ENCODE measurements around the gene PPRC1. TPM values are rescaled to one million over a fixed set of nuclear protein-coding genes. Genes with fewer than 3 reads are reported as not detected.

PPRC1 gene
- total and polyA plus RNA-seq, 4 donors: 19.3 to 42.1 (median 26.5) TPM

DNA sequence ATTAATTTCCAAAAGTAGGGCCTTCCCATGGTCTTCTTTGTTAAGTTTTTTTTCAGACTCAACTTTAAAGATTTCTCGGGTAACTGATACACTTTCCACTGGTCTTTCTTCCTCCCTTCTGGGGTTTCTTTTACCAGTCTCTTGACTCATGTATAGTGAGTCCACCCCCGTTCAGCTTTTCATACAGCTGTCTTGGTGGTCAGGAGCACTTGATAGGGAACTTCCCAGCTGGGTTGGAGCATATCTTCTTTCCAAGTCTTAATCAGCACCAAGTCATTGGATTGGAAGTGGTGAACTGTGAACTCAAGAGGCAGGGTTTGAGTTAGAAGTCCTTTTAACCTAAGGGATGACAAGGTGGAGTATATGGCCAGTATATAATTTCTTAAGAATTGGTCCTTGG is 64.1 kb downstream of the PPRC1 start:
- Histone ChIP-seq H3K9me3 (ENCODE audit: control insufficient read depth in 4 of 4, insufficient read depth in 3 of 4, low read length in 3 of 4) (peaks cover 0 to 2% (median 0%) of the 10 kb centered on the region in 4 donors), H3K4me3 (no peak overlapping the region), H3K4me1 (ENCODE audit: control insufficient read depth in 5 of 5, insufficient read depth in 5 of 5, low read length in 5 of 5) (no peaks in the 10 kb centered on the region), H3K36me3 (ENCODE audit: control insufficient read depth in 4 of 4, insufficient read depth in 4 of 4, low read length in 4 of 4) (no peaks in the 10 kb centered on the region), H3K9ac (ENCODE audit: insufficient read depth in 1 of 2, low read length in 2 of 2) (no peak overlapping the region), H3K27me3 (ENCODE audit: control insufficient read depth in 3 of 3, insufficient read depth in 3 of 3, low read length in 2 of 3) (no peaks in the 10 kb centered on the region), H3K27ac (ENCODE audit: low read depth in 1 of 2, low read length in 1 of 2) (no peak overlapping the region)
- DNase-seq: no peak
- WGBS, 2 donors: 67 to 73% methylated on average over 2 of the region's 2 CpGs
- TF ChIP-seq, protein P1, sequence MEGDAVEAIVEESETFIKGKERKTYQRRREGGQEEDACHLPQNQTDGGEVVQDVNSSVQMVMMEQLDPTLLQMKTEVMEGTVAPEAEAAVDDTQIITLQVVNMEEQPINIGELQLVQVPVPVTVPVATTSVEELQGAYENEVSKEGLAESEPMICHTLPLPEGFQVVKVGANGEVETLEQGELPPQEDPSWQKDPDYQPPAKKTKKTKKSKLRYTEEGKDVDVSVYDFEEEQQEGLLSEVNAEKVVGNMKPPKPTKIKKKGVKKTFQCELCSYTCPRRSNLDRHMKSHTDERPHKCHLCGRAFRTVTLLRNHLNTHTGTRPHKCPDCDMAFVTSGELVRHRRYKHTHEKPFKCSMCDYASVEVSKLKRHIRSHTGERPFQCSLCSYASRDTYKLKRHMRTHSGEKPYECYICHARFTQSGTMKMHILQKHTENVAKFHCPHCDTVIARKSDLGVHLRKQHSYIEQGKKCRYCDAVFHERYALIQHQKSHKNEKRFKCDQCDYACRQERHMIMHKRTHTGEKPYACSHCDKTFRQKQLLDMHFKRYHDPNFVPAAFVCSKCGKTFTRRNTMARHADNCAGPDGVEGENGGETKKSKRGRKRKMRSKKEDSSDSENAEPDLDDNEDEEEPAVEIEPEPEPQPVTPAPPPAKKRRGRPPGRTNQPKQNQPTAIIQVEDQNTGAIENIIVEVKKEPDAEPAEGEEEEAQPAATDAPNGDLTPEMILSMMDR (IDR thresholded peaks at IDR 0.05; ENCODE audit: control extremely low read depth, extremely low read depth): no peak
- no peak for ATAC-seq (ENCODE audit: insufficient read depth, low FRiP score)

- no peaks in the 10 kb centered on the region for H3K27me3 ChIP-seq (ENCODE audit: control insufficient read depth in 3 of 3, insufficient read depth in 3 of 3, low read length in 2 of 3)
- TF ChIP-seq, protein P1 (IDR thresholded peaks at IDR 0.05; ENCODE audit: control extremely low read depth, extremely low read depth): no peak
- WGBS, 2 donors: 77 to 84% methylated on average over 2 of the region's 2 CpGs
Measured at GRCh38 chr10:102198027-102198426, 65.2 kb downstream of the PPRC1 start.

More at GRCh38 chr10:102198027-102198426, 65.2 kb downstream of the PPRC1 start:
- Histone ChIP-seq H3K9me3 (ENCODE audit: control insufficient read depth in 4 of 4, insufficient read depth in 3 of 4, low read length in 3 of 4) (no peaks in the 10 kb centered on the region), H3K4me3 (no peak overlapping the region), H3K36me3 (ENCODE audit: control insufficient read depth in 4 of 4, insufficient read depth in 4 of 4, low read length in 4 of 4) (no peaks in the 10 kb centered on the region), H3K4me1 (ENCODE audit: control insufficient read depth in 5 of 5, insufficient read depth in 5 of 5, low read length in 5 of 5) (no peaks in the 10 kb centered on the region), H3K27ac (ENCODE audit: low read depth in 1 of 2, low read length in 1 of 2) (no peak overlapping the region), H3K9ac (ENCODE audit: insufficient read depth in 1 of 2, low read length in 2 of 2) (no peak overlapping the region)
- DNase-seq: no peak
- no peak for ATAC-seq (ENCODE audit: insufficient read depth, low FRiP score)

Small RNAs within 50 kb of the gene (small RNA-seq; reads per million reads assigned to genes)
- gene AL500527.1 (ENCODE audit: low replicate concordance) (not detected), gene AL500527.2 (ENCODE audit: low replicate concordance) (not detected)

Other genes with a start within 250 kb of the PPRC1 start
- 10 to 100 TPM; 23.6 to 23.7 TPM for gene ARMH3, start 76.9 kb upstream of the PPRC1 start, total RNA-seq
- gene ARMH3, start 76.9 kb upstream of the PPRC1 start, polyA plus RNA-seq: 10 to 100 TPM; 14.7 to 17.6 TPM
- gene HPS6, start 67.7 kb upstream of the PPRC1 start, total RNA-seq: 10 to 100 TPM; 11.7 to 28.2 TPM
- 10 to 100 TPM; 10.8 to 20.9 TPM for gene HPS6, start 67.7 kb upstream of the PPRC1 start, polyA plus RNA-seq
- gene LDB1, start 12.7 kb upstream of the PPRC1 start, total RNA-seq: 10 to 100 TPM; 44.9 to 81.6 TPM
- 10 to 100 TPM; 28.6 to 33.8 TPM for gene LDB1, start 12.7 kb upstream of the PPRC1 start, polyA plus RNA-seq
- 10 to 100 TPM; 30.9 to 42.4 TPM for gene NOLC1, start 19.3 kb downstream of the PPRC1 start, total RNA-seq
- gene NOLC1, start 19.3 kb downstream of the PPRC1 start, polyA plus RNA-seq: 10 to 100 TPM; 21.8 to 60.9 TPM
- gene ELOVL3, start 93.3 kb downstream of the PPRC1 start, total RNA-seq: 1 to 10 TPM in 1 of 2 donors, under 1 TPM in 1; 0.54 to 1.4 TPM
- gene ELOVL3, start 93.3 kb downstream of the PPRC1 start, polyA plus RNA-seq: 1 to 10 TPM in 1 of 2 donors, under 1 TPM in 1; 0.93 to 1.3 TPM
- not detected for gene PITX3, start 108.5 kb downstream of the PPRC1 start, total RNA-seq
- gene PITX3, start 108.5 kb downstream of the PPRC1 start, polyA plus RNA-seq: under 1 TPM in 1 of 2 donors, not detected in 1; 0.03 TPM
- gene GBF1, start 112.5 kb downstream of the PPRC1 start, total RNA-seq: 10 to 100 TPM; 34.0 to 48.5 TPM
- 10 to 100 TPM; 11.6 to 16.7 TPM for gene GBF1, start 112.5 kb downstream of the PPRC1 start, polyA plus RNA-seq